ENCODE data around the gene CDR2.
A peak's percentile ranks its signal among the peaks of the same experiment; 100 is the strongest.
"Not testable (repeated sequence)": the region's sequence is repeated elsewhere in the genome, so short reads cannot be mapped to it uniquely, and the experiment has no call there.

The CDR2 gene

GRCh38 chr16:22301423-22301822 lies 73.0 kb downstream of the CDR2 start:
- not testable (repeated sequence) for DNase-seq

GRCh38 chr16:22300427-22301071 lies 73.9 kb downstream of the CDR2 start:
- DNase-seq: peak; percentile 49

GRCh38 chr16:22299036-22299435 lies 75.4 kb downstream of the CDR2 start:
- no peak for DNase-seq

- peak; percentile 84 for DNase-seq
Observed at GRCh38 chr16:22297871-22298733, 76.3 kb downstream of the CDR2 start.

- peak; percentile 100 for DNase-seq
Observed at GRCh38 chr16:22297114-22297870, 77.1 kb downstream of the CDR2 start, which contains the start of gene POLR3E. Gene POLR3E (plus strand): TSS chr16:22297409. CDS start chr16:22302969, 5,560 bp downstream.

GRCh38 chr16:22296225-22297113 lies 78.0 kb downstream of the CDR2 start:
- DNase-seq: peak; percentile 28
